H1 (cell line): ENCODE measurements around the gene VEGFC. TPM values are rescaled to one million over a fixed set of nuclear protein-coding genes. Genes with fewer than 3 reads are reported as not detected.

Experiments
- CTCF ChIA-PET: fragments of 300-600 bp; sonication (Branson Sonifier 250); formaldehyde crosslinking; loops from one replicate; lab custom pipeline; 2021; ENCODE audit not compliant: partially characterized antibody; lab: Charles Lee
- POLR2A ChIA-PET: fragments of 300-600 bp; sonication (Branson Sonifier 250); formaldehyde crosslinking; loops from one replicate; lab custom pipeline; 2021; ENCODE audit warnings: inconsistent platforms; ENCODE audit not compliant: partially characterized antibody; lab: Charles Lee
- DNase-seq, 2 experiments: peaks; one replicate each; pipeline versions ENCODE4 v3.0.0 to v3.0.0-alpha.2; 2010 to 2022; ENCODE audit warnings: low spot score in 2 of 2, low read depth in 1 of 2, mixed read lengths in 1 of 2
- FAIRE-seq: peaks from 2 replicates; lab custom pipeline; 2011; peaks lifted over from hg19 to GRCh38; lab: Jason Lieb, UNC
- H2AFZ ChIP-seq: 2 replicates; pipeline ENCODE4 v1.8.1; 2012; ENCODE audit warnings: low read length, inconsistent platforms
- H2AK5ac ChIP-seq: 2 replicates; pipeline ENCODE4 v1.6.1; 2013; ENCODE audit warnings: low read depth, low read length
- H2BK120ac ChIP-seq: replicated peaks from 2 replicates; pipeline ENCODE3; 2013; ENCODE audit warnings: low read depth, low read length, inconsistent platforms
- H2BK12ac ChIP-seq: 2 replicates; pipeline ENCODE4 v1.6.1; 2013; ENCODE audit warnings: low read depth, low read length
- H2BK15ac ChIP-seq: 2 replicates; pipeline ENCODE4 v1.6.1; 2013; ENCODE audit warnings: low read length
- H2BK20ac ChIP-seq: 2 replicates; pipeline ENCODE4 v1.6.1; 2013; ENCODE audit warnings: low read length
- H2BK5ac ChIP-seq: 2 replicates; pipeline ENCODE4 v1.6.1; 2013; ENCODE audit warnings: low read depth, low read length
- H3K14ac ChIP-seq: 2 replicates; pipeline ENCODE4 v1.6.1; 2013; ENCODE audit warnings: inconsistent platforms; ENCODE audit not compliant: insufficient read length
- H3K18ac ChIP-seq: 2 replicates; pipeline ENCODE4 v1.6.1; 2013; ENCODE audit warnings: low read length; ENCODE audit errors: extremely low read depth
- H3K23ac ChIP-seq: 2 replicates; pipeline ENCODE4 v1.6.1; 2013; ENCODE audit warnings: inconsistent platforms; ENCODE audit not compliant: insufficient read length
- H3K23me2 ChIP-seq: 2 replicates; pipeline ENCODE4 v1.6.1; 2013; ENCODE audit warnings: low read depth, low read length
- H3K27ac ChIP-seq: 2 replicates; pipeline ENCODE4 v1.6.1; 2011; ENCODE audit warnings: low read depth, low read length, inconsistent platforms
- H3K27me3 ChIP-seq, 4 experiments: replicated peaks in 1 of 4; 1 replicate in 1 of 4; 2 replicates in 3 of 4; pipeline versions ENCODE4 v1.6.1 to v1.8.1; 2011 to 2013; ENCODE audit warnings: low read length in 3 of 4, mild to moderate bottlenecking in 3 of 4, inconsistent platforms in 2 of 4, mixed read lengths in 2 of 4, moderate library complexity in 1 of 4; ENCODE audit not compliant: control insufficient read depth in 3 of 4, insufficient read depth in 3 of 4; ENCODE audit errors: extremely low read depth in 1 of 4
- H3K36me3 ChIP-seq, 4 experiments: 2 replicates each; pipeline versions ENCODE4 v1.6.1 to v1.8.1; 2011 to 2013; ENCODE audit warnings: mild to moderate bottlenecking in 4 of 4, low read length in 3 of 4, moderate library complexity in 2 of 4, control low read depth in 1 of 4, inconsistent platforms in 1 of 4; ENCODE audit not compliant: insufficient read depth in 4 of 4, control insufficient read depth in 2 of 4
- H3K4ac ChIP-seq: replicated peaks from 2 replicates; pipeline ENCODE3; 2013; ENCODE audit warnings: low read length, low read depth, mixed read lengths, inconsistent platforms; ENCODE audit not compliant: insufficient read length
- H3K4me1 ChIP-seq, 4 experiments: replicated peaks in 1 of 4; 1 replicate in 1 of 4; 2 replicates in 3 of 4; pipeline versions ENCODE4 v1.6.1 to v1.8.1; 2011 to 2013; ENCODE audit warnings: low read length in 3 of 4, inconsistent platforms in 2 of 4, mixed read lengths in 1 of 4; ENCODE audit not compliant: insufficient read depth in 4 of 4, control insufficient read depth in 3 of 4
- H3K4me2 ChIP-seq, 2 experiments: 2 replicates each; pipeline versions ENCODE4 v1.6.1 to v1.8.1; 2011 to 2013; ENCODE audit warnings: low read depth in 2 of 2, low read length in 2 of 2, control low read depth in 1 of 2, inconsistent platforms in 1 of 2, mild to moderate bottlenecking in 1 of 2; ENCODE audit not compliant: insufficient read depth in 1 of 2
- H3K4me3 ChIP-seq, 4 experiments: fragments of 200-600, 300-600 bp in 1 of 4; sonication (generic), shearing (Covaris generic), sonication (Bioruptor Twin) in 1 of 4; 2 replicates each; pipeline versions ENCODE4 v1.5.1 to v1.8.1; 2011 to 2016; ENCODE audit warnings: low read length in 4 of 4, low read depth in 3 of 4, control low read depth in 2 of 4, inconsistent platforms in 2 of 4, mild to moderate bottlenecking in 2 of 4, mixed read lengths in 1 of 4, moderate library complexity in 1 of 4; ENCODE audit not compliant: insufficient read depth in 2 of 4; ENCODE audit errors: extremely low read depth in 1 of 4
- H3K56ac ChIP-seq: replicated peaks from 2 replicates; pipeline ENCODE3; 2013; ENCODE audit warnings: low read depth, mild to moderate bottlenecking, mixed read lengths, low read length, inconsistent platforms; ENCODE audit not compliant: insufficient read length
- H3K79me1 ChIP-seq: 2 replicates; pipeline ENCODE4 v1.6.1; 2013; ENCODE audit warnings: low read depth, low read length, control low read depth
- H3K79me2 ChIP-seq, 2 experiments: 2 replicates each; pipeline versions ENCODE4 v1.6.1 to v1.8.1; 2012 to 2013; ENCODE audit warnings: low read length in 2 of 2, mild to moderate bottlenecking in 2 of 2, inconsistent platforms in 1 of 2; ENCODE audit not compliant: insufficient read depth in 2 of 2, control insufficient read depth in 1 of 2
- H3K9ac ChIP-seq, 4 experiments: replicated peaks in 1 of 4; 1 replicate in 1 of 4; 2 replicates in 3 of 4; pipeline versions ENCODE4 v1.6.1 to v1.8.1; 2011 to 2013; ENCODE audit warnings: low read depth in 3 of 4, low read length in 3 of 4, control low read depth in 2 of 4, mild to moderate bottlenecking in 2 of 4, moderate library complexity in 2 of 4, inconsistent platforms in 1 of 4; ENCODE audit errors: extremely low read depth in 1 of 4
- H3K9me3 ChIP-seq, 2 experiments: 2 replicates each; pipeline versions ENCODE4 v1.6.1 to v1.8.1; 2012 to 2013; ENCODE audit warnings: mild to moderate bottlenecking in 2 of 2, moderate library complexity in 2 of 2, control low read depth in 1 of 2, inconsistent platforms in 1 of 2, low read depth in 1 of 2, low read length in 1 of 2, mixed read lengths in 1 of 2; ENCODE audit not compliant: insufficient read depth in 2 of 2
- H4K20me1 ChIP-seq, 2 experiments: replicated peaks in 1 of 2; 2 replicates each; pipeline versions ENCODE3 to v1.8.1; 2011 to 2013; ENCODE audit warnings: inconsistent platforms in 2 of 2, low read length in 2 of 2, mild to moderate bottlenecking in 1 of 2; ENCODE audit not compliant: insufficient read depth in 2 of 2, control insufficient read depth in 1 of 2
- H4K5ac ChIP-seq: 2 replicates; pipeline ENCODE4 v1.6.1; 2013; ENCODE audit warnings: low read length, low read depth, mixed read lengths, inconsistent platforms; ENCODE audit not compliant: insufficient read length
- H4K8ac ChIP-seq: 2 replicates; pipeline ENCODE4 v1.8.0; 2013; ENCODE audit warnings: mild to moderate bottlenecking, moderate library complexity, low read length, inconsistent platforms; ENCODE audit not compliant: insufficient read depth; ENCODE audit errors: extremely low read depth
- H4K91ac ChIP-seq: replicated peaks from 2 replicates; pipeline ENCODE3; 2013; ENCODE audit warnings: low read length, mixed read lengths, inconsistent platforms; ENCODE audit not compliant: insufficient read length
- ATF3 ChIP-seq: IDR thresholded peaks from 2 replicates; pipeline ENCODE4 v1.6.1; 2011; ENCODE audit warnings: low read depth, mild to moderate bottlenecking, low read length; ENCODE audit not compliant: insufficient read depth
- CREB1 ChIP-seq: IDR thresholded peaks from 2 replicates; pipeline ENCODE4 v1.6.1; 2012; ENCODE audit warnings: inconsistent platforms
- EGR1 ChIP-seq: IDR thresholded peaks from 2 replicates; pipeline ENCODE4 v1.6.1; 2011; ENCODE audit warnings: low read depth, low read length, borderline replicate concordance
- EZH2 ChIP-seq: fragments of 200-600 bp; sonication (generic); IDR thresholded peaks from 2 replicates; pipeline ENCODE4 v1.7.1; 2012; ENCODE audit warnings: low read depth, mild to moderate bottlenecking, moderate library complexity, low read length, inconsistent platforms; ENCODE audit not compliant: severe bottlenecking
- POLR2AphosphoS5 ChIP-seq: IDR thresholded peaks from 2 replicates; pipeline ENCODE4 v1.6.1; 2011; ENCODE audit warnings: low read depth, low read length
- RXRA ChIP-seq: IDR thresholded peaks from 2 replicates; pipeline ENCODE4 v1.6.1; 2011; ENCODE audit warnings: low read depth, mild to moderate bottlenecking, low read length, moderate library complexity; ENCODE audit not compliant: insufficient read depth
- SP1 ChIP-seq: IDR thresholded peaks from 2 replicates; pipeline ENCODE4 v1.6.1; 2011; ENCODE audit warnings: low read depth, low read length
- TBP ChIP-seq: IDR thresholded peaks from 2 replicates; pipeline ENCODE4 v1.6.1; 2011; ENCODE audit warnings: low read depth, low read length, improper control_type of control experiment
- WGBS, 2 experiments: shearing (Covaris generic) in 1 of 2; methylation state at CpG; one replicate each; pipeline versions ENCODE4 v1.1.6 to v1.1.7; 2013 to 2015; ENCODE audit warnings: low lambda C conversion rate in 2 of 2, mixed read lengths in 2 of 2, inconsistent platforms in 1 of 2, low coverage in 1 of 2, missing lambda C conversion rate in 1 of 2; ENCODE audit not compliant: insufficient replicate concordance in 2 of 2, insufficient coverage in 1 of 2, insufficient read length in 1 of 2; ENCODE audit errors: extremely low coverage in 1 of 2, missing lambda C conversion rate in 1 of 2; 5-methylcytosine and 5-hydroxymethylcytosine counted together
- polyA plus RNA-seq, 7 experiments: library from polyadenylated mRNA; depleted of rRNA in 3 of 7; stranded (reverse) in 5 of 7; unstranded in 2 of 7; fragments of >200 nt in 5 of 7; fragments of 200-250 nt in 2 of 7; gene quantifications; 1 replicate in 5 of 7; 2 replicates in 1 of 7; 4 replicates in 1 of 7; pipeline versions ENCODE4 v1.2.1 to v1.2.3, GENCODE V29; 2011 to 2013; ENCODE audit warnings: missing spikeins in 2 of 7, mixed read lengths in 2 of 7
- total RNA-seq: library from RNA; stranded (reverse); fragmentation: NEBNext Ultra II Directional; extraction: Animal tissue kit (Norgen Biotek cat#: 25700); gene quantifications from 2 replicates; pipeline ENCODE4 v1.2.1, GENCODE V29; 2021

Gene VEGFC
- total and polyA plus RNA-seq, 2 of the 8 experiments (the other 6 are each of a cell fraction or from before 2014, with no cell fraction given) = 0.53 to 1.4 TPM

- ChIA-PET CTCF (interaction anchor here (0.7 to 1.5 kb wide), 5 partner anchors 13 to 57 kb away, joined by 3 to 6 read pairs (median 3); no protein-coding TSS in a partner anchor), POLR2A (no interaction called here)
- H3K27ac ChIP-seq = no peak overlapping the region
- no peak overlapping the region for H3K14ac ChIP-seq
- no peak overlapping the region for H2BK20ac ChIP-seq
- no peaks in the 10 kb centered on the region for H3K27me3 ChIP-seq
- no peak overlapping the region for H4K5ac ChIP-seq
- H2BK120ac ChIP-seq = no peak overlapping the region
- no peaks in the 10 kb centered on the region for H4K20me1 ChIP-seq
- no peak overlapping the region for H2BK5ac ChIP-seq
- WGBS, 2 experiments = 90% methylated on average over 8 of the region's 8 CpGs; no CpG with 5 or more reads in 1 of the 2 experiments
- no peak overlapping the region for H3K4ac ChIP-seq
- H3K4me1 ChIP-seq = no peaks in the 10 kb centered on the region
- DNase-seq (no peak), FAIRE-seq (no peak)
- H3K4me2 ChIP-seq = no peak overlapping the region
- no peak overlapping the region for H3K4me3 ChIP-seq
- no peaks in the 10 kb centered on the region for H3K79me1 ChIP-seq
- no peak overlapping the region for H3K9ac ChIP-seq
- no peak overlapping the region for H2AFZ ChIP-seq
- no peaks in the 10 kb centered on the region for H3K23me2 ChIP-seq
- H4K91ac ChIP-seq = no peak overlapping the region
- no peak overlapping the region for H2AK5ac ChIP-seq
- H3K18ac ChIP-seq = no peak overlapping the region
- H3K36me3 ChIP-seq = no peaks in the 10 kb centered on the region
- H2BK12ac ChIP-seq = no peak overlapping the region
- no peaks in the 10 kb centered on the region for H3K9me3 ChIP-seq
- H3K79me2 ChIP-seq = no peaks in the 10 kb centered on the region
- no peak overlapping the region for H3K23ac ChIP-seq
- no peak overlapping the region for H3K56ac ChIP-seq
- no peak overlapping the region for H2BK15ac ChIP-seq
- H4K8ac ChIP-seq = no peak overlapping the region
- TF ChIP-seq TBP (no peak), EGR1 (no peak), EZH2 (no peak), RXRA (no peak), CREB1 (no peak), ATF3 (no peak), SP1 (no peak), POLR2AphosphoS5 (no peak)
Observed at GRCh38 chr4:176635372-176636261, 157.1 kb downstream of the VEGFC start.
